ENCODE results near the gene LIPK.
"Not testable (repeated sequence)": the region's sequence is repeated elsewhere in the genome, so short reads cannot be mapped to it uniquely, and the experiment has no call there.

The LIPK gene, protein sequence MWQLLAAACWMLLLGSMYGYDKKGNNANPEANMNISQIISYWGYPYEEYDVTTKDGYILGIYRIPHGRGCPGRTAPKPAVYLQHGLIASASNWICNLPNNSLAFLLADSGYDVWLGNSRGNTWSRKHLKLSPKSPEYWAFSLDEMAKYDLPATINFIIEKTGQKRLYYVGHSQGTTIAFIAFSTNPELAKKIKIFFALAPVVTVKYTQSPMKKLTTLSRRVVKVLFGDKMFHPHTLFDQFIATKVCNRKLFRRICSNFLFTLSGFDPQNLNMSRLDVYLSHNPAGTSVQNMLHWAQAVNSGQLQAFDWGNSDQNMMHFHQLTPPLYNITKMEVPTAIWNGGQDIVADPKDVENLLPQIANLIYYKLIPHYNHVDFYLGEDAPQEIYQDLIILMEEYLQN

DNA sequence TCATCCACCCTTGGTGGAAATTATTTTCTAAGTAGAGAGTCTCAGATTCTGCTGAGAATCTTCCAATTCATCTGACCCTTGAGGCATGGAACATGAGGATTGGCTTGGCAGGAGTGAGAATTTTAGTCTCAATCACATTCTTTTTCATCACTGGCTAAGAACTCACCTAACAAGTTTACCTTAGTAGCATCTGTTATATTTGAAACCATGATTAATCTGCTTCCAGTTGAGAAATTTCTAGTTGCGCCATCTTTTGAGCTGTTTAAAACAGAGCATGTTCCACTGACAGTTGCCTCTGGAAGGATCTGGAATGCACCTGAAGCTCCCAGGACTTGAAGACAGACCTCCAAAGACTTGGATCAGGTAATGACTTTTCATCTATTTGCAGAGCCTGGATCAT, at the start of gene LIPK:
Gene LIPK, plus strand, starts transcription at position 292 of the 400 bp plus-strand sequence. CDS start 18,295 bp downstream, outside the sequence.
- no peak for DNase-seq (ENCODE audit: low read depth in 2 of 2)

DNA sequence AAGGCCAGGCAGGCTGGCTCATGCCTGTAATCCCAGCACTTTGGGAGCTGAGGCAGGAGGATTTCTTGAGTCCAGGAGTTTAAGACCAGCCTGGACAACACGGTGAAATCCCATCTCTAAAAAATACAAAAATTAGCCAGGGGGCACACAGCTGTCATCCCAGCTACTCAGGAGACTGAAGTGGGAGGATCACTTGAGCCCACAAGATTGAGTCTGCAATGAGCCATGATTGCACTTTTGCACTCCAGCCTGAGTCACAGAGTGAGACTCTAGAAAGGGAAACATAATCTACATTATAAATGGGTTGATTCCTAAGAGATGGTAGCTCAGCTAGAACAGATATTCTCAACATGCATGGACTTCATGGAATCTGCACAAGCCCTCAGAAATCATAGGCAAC, 48.1 kb upstream of the LIPK start:
- no peak for DNase-seq (ENCODE audit: low read depth in 2 of 2)

DNA sequence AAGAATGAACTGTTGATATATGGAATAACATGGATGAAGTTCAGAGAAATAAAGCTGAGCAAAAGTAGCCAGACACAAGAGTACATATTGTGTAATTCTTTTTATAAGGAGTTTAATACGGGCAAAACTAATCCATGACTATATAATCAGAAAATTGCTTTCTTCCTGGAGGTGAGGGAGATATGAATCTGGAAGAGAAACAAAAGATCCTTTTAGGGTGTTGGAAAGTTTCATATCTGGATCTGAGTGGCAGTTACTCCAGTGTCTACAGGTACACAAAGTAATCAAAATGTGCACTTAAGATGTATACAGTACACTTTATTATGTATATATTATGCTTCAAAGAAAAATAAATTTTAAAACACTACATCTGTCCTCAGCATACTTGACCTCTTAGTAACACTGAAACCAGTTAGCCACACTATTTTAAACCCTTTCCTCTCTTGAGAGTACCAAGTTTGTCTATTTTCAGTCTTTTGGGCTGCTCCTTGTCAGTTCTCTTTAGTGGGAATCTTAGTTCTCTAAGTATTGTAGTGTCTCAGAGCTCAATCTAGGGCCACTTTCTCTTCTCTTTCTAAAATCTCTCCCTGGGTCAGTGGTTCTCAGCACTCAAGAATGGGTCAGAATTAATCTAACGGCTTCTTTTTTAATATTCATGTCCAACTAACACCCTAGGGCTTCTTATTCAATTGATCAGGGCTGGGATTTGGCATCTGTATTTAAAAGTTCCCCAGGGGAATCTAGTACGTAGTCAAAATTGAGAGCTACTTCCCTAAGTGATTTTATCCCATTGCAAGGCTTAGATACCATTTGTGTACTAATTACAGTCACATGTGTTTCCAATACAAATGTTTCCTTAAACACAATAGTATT, 46.1 kb upstream of the LIPK start:
- no peak for DNase-seq (ENCODE audit: low read depth in 2 of 2)

DNA sequence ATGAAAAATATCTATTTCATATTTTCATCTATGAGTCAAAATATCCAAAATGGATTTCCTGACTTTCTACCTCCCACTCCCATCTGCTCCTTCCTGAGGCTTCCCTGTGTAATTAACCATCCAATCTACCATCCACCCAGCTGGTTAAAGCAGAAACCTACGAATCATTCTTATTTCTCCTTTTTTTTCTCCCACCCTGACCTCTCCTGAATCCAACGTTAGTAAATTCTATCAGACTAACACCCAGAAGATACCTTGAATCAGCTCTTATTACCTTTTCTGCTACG, 45.5 kb upstream of the LIPK start:
- DNase-seq (ENCODE audit: low read depth in 2 of 2) = no peak

DNA sequence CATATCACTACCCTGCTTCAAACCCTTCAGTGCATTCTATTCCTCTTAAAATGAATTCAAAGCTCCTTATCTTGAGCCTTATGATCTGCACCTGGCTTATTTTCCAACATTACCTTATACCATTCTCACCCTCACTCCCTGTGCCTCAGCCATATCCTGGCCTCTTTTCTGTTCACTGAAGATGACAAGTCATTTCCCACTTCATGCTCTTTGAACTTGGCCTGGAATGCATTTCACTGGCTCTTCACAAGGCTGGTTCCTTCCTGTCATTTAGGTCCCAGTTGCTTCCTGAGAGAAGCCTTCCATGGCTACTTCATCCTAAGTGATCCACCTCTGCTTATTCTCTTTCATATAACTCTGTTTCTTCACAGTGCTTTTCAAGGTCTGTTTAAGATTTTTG, 45.0 kb upstream of the LIPK start:
- no peak for DNase-seq (ENCODE audit: low read depth in 2 of 2)

DNA sequence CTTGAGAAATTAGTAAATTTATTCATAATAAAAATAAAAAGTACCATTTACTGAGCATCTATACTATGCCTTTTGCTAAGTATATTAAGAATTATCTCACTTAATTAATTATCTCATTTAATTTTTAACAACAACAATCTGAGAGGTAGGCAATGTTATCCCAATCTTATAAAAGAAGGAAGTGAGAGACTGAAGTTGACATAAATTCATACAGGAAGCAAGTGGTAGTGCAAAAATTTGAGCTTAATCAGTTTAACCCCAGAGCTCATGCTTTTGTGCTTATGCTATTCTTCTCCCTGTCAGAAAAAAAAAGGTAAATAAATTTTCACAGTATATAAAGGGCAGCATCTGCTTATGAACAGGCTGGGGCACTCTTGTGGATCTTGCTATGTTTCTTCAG, 44.5 kb upstream of the LIPK start:
- no peak for DNase-seq (ENCODE audit: low read depth in 2 of 2)

- not testable (repeated sequence) for DNase-seq (ENCODE audit: low read depth in 2 of 2)
These were observed 42.9 kb upstream of the LIPK start for GRCh38 chr10:88663153-88663552.

DNA sequence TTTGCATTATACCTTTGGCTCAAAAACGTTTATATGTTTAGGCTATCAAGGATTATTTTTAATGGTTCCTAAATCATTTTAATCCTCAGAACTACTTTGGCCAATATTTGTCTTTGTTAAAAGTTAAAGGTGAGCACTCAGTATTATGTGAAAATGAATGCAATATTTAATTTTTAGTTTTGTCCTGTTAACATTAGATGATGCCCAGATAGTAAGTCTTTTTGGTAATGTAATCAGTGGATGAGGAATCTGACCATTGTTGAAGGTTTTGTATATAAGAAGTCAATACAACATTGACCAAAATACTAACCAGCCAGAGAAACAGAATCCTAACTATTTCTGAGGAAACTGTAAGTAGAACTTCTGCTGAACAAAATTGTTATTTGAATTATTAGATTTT, 41.9 kb upstream of the LIPK start, which contains the start of gene LIPF:
Gene LIPF, plus strand, starts transcription at position 301 of the 400 bp plus-strand sequence. CDS start 2,856 bp downstream, outside the sequence.
- DNase-seq (ENCODE audit: low read depth in 2 of 2) = no peak

GRCh38 chr10:88668465-88668864, 37.6 kb upstream of the LIPK start:
- DNase-seq (ENCODE audit: low read depth in 2 of 2) = no peak

DNA sequence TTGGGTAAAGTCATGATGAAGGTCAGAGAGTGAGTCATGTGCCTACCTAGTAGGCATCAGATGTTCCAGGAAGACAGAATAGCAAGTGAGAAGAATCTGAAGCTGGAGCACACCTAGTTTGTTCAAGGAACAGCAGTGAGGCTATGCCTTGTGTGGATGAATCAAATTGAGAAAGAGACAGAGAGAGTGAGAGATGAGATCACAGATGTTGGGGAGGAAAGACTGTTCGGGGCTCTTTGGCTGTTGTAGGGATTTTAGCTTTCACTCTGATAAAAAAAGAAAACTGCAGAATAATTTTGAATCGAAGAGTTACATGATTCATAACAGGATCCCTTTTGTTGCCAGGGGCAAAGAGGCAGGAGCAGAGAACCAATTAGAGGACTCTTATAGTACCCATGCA, 35.6 kb upstream of the LIPK start:
- DNase-seq (ENCODE audit: low read depth in 2 of 2) = peak in 1 of 2 donors; percentile 4

DNA sequence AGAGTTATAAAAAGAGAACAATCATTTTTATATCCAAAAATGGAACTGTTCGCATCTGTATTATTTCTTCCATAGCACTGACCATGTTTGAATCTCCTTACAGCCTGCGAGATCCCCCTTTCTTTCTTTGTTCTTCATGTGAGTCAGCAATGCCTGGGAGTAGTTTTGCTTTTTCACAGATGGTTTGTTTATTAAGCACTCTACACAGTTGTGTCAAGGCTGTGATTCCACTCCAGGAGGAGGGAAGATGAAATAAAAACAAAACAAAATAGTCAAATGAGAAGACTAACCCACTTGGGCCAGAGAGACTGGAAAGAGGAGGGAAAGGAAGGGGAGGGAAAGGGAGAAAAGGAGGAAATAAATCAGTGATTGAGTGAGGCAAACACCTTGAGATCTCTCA, 34.0 kb upstream of the LIPK start:
- DNase-seq (ENCODE audit: low read depth in 2 of 2) = no peak

DNA sequence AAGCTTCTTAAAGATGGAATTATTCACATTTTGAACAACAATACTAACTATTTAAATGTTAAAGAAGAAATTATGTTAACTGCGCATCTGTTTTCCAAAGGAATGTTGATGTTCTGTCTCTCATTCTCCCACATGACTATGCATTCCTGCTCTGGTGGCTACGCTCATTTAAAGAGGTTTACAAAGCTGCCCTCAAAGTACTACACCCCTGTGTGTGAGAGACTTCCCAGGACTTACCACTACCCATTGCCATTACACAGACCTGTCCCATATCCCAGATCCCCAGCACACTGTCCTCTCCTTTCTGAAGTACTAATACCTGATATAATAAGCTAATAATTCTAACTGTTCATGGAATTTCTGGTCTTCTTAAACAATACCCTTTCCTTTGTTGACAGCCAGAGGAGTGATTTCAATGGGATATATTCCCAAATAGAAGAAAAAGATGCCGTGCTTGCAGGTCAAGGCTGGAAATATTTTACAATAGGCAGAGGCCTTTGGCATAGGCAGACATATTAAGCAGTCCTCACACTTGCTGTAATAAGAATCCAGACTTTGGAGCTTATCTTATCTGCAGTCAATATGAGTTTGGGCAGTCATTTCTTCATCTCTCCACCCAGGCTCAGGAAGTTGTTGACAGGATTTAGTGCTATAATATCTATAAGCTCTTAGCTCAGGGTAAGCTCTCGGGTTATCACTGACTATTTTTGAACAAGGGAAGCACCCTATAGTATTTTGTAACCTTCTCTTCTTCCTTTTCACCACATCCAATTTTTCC, 29.6 kb upstream of the LIPK start:
- no peak for DNase-seq (ENCODE audit: low read depth in 2 of 2)

- no peak for DNase-seq (ENCODE audit: low read depth in 2 of 2)
These were observed 25.1 kb upstream of the LIPK start for GRCh38 chr10:88680958-88681357.

GRCh38 chr10:88682491-88682890, 23.6 kb upstream of the LIPK start:
- no peak for DNase-seq (ENCODE audit: low read depth in 2 of 2)

DNA sequence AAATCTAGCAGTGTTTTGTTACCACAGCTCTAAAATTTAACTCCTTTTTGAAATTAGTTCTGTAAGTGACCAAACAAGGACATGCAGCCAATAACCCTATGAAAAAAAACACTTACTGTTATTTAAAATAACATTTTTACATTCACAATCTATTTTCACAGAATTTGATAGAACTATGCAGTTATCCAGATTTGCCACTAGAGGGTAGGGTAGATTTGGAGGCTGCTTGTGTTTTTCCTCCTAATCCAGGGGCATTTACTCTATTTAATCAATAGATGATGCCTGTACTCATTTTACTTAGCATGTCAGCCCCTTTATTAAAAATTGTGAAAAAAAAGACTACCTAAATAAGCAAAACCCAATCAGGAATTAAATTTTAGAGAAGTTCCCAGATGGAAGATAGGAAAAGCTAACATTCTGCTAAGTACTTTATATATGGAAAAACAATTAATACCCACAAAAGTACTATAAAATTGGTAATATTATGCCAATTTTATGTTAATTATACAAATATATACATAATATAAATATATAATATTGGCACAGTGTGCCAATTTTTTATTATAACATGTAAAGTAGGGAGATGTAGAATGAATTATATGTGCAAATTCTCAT, 18.1 kb upstream of the LIPK start:
- DNase-seq (ENCODE audit: low read depth in 2 of 2) = no peak

- DNase-seq (ENCODE audit: low read depth in 2 of 2) = no peak
These were observed 16.7 kb upstream of the LIPK start for GRCh38 chr10:88689366-88689765.

- DNase-seq (ENCODE audit: low read depth in 2 of 2) = no peak
These were observed 12.5 kb upstream of the LIPK start for GRCh38 chr10:88693392-88694020.

GRCh38 chr10:88702848-88703597, 3.0 kb upstream of the LIPK start:
- DNase-seq (ENCODE audit: low read depth in 2 of 2) = no peak

- DNase-seq (ENCODE audit: low read depth in 2 of 2) = no peak
These were observed 1.5 kb downstream of the LIPK start for GRCh38 chr10:88707429-88708155.

DNA sequence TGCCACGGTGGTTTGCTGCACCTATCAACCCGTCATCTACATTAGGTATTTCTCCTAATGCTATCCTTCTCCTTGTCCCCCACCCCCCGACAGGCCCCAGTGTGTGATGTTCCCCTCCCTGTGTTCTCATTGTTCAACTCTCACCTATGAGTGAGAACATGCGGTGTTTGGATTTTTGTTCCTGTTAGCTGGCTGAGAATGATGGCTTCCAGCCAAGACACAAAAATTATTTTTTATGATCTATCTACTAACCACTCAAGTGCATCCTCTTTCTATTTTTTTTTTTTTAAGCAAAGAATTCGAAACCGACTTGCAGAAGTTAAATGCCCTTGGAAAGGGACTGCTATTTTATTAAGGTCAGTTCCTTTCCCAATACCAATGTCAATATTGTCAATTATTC, 3.3 kb downstream of the LIPK start:
- DNase-seq (ENCODE audit: low read depth in 2 of 2) = not testable (repeated sequence)
